ENCODE measurements around the gene HOXB5.

DNA sequence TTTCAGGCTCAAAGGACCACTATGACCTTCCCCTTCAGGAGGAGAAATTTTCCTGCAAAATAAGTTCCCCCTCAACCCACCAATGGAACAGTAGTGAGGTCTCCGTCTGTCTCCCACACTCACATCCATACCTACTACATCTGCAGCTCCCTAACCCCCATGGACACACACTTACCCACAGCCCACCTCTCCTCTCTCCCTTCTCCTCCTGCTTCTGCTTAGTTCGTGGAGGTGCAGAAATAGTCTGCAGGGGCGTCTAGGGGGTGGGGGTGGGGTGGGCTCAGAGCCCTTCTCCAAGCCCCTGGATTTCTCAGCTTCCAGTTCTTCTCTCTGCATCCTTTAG is 24.4 kb downstream of the HOXB5 start:
- TF ChIP-seq ARNTL (CRISPR knock-in tag; IDR thresholded peaks at IDR 0.05; ENCODE audit: borderline replicate concordance, low read depth) = no peak
- no peak for TF ChIP-seq RARB (CRISPR knock-in tag; IDR thresholded peaks at IDR 0.05)
- TF ChIP-seq, protein P1, sequence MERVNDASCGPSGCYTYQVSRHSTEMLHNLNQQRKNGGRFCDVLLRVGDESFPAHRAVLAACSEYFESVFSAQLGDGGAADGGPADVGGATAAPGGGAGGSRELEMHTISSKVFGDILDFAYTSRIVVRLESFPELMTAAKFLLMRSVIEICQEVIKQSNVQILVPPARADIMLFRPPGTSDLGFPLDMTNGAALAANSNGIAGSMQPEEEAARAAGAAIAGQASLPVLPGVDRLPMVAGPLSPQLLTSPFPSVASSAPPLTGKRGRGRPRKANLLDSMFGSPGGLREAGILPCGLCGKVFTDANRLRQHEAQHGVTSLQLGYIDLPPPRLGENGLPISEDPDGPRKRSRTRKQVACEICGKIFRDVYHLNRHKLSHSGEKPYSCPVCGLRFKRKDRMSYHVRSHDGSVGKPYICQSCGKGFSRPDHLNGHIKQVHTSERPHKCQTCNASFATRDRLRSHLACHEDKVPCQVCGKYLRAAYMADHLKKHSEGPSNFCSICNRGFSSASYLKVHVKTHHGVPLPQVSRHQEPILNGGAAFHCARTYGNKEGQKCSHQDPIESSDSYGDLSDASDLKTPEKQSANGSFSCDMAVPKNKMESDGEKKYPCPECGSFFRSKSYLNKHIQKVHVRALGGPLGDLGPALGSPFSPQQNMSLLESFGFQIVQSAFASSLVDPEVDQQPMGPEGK (CRISPR knock-in tag; IDR thresholded peaks at IDR 0.05; ENCODE audit: borderline replicate concordance) = no peak
- TF ChIP-seq ZFP3 (CRISPR knock-in tag; IDR thresholded peaks at IDR 0.05) = no peak
- TF ChIP-seq CSDC2 (CRISPR knock-in tag; IDR thresholded peaks at IDR 0.05) = no peak
- TF ChIP-seq ZFP30 (CRISPR knock-in tag; IDR thresholded peaks at IDR 0.05) = no peak
- TF ChIP-seq PPARA (CRISPR knock-in tag; IDR thresholded peaks at IDR 0.05; ENCODE audit: borderline replicate concordance) = no peak
- no peak for TF ChIP-seq ZNF8 (CRISPR knock-in tag; IDR thresholded peaks at IDR 0.05)
- no peak for TF ChIP-seq OSR1 (CRISPR knock-in tag; IDR thresholded peaks at IDR 0.05)
- TF ChIP-seq GLIS3 (CRISPR knock-in tag; IDR thresholded peaks at IDR 0.05) = no peak
- no peak for TF ChIP-seq TOX (CRISPR knock-in tag; IDR thresholded peaks at IDR 0.05; ENCODE audit: borderline replicate concordance)
- no peak for TF ChIP-seq SNAI2 (CRISPR knock-in tag; IDR thresholded peaks at IDR 0.05)
